Naive thymus-derived CD4-positive, alpha-beta T cell (primary cell): ENCODE measurements around the gene NEDD4L. TPM values are rescaled to one million over a fixed set of nuclear protein-coding genes. Genes with fewer than 3 reads are reported as not detected.

Experiments
- ATAC-seq: fragments of 150-1000 bp; cut with Tn5 transposase; 2 replicates; pipeline ENCODE4 v1.10.0; 2021; ENCODE audit warnings: mild to moderate bottlenecking, moderate library complexity
- CTCF ChIA-PET: fragments of 350-600 bp; sonication (Branson Sonifier 250); formaldehyde crosslinking; loops from one replicate; lab custom pipeline; 2021; ENCODE audit warnings: antibody characterized with exemption; lab: Charles Lee
- POLR2A ChIA-PET: fragments of 350-600 bp; sonication (Branson Sonifier 250); formaldehyde crosslinking; loops from one replicate; lab custom pipeline; 2021; ENCODE audit warnings: antibody characterized with exemption, inconsistent platforms; lab: Charles Lee
- DNase-seq, 9 donors: peaks; one replicate each; pipeline versions ENCODE4 v3.0.0 to v3.0.0-alpha.2; 2020 to 2022; ENCODE audit warnings: mixed read lengths in 1 of 9
- H3K27ac ChIP-seq: one replicate; pipeline ENCODE4 v1.7.0; 2013; ENCODE audit warnings: mild to moderate bottlenecking, low read depth, low read length, moderate library complexity
- H3K27me3 ChIP-seq, 2 donors: one replicate each; pipeline ENCODE4 v1.7.0; 2013; ENCODE audit warnings: low read length in 2 of 2, mild to moderate bottlenecking in 2 of 2, moderate library complexity in 2 of 2; ENCODE audit not compliant: control insufficient read depth in 2 of 2, insufficient read depth in 2 of 2
- H3K36me3 ChIP-seq, 3 experiments: 1 replicate in 2 of 3; 2 replicates in 1 of 3; pipeline ENCODE4 v1.7.0; 2013; ENCODE audit warnings: low read length in 3 of 3, mild to moderate bottlenecking in 3 of 3, moderate library complexity in 1 of 3; ENCODE audit not compliant: insufficient read depth in 3 of 3, control insufficient read depth in 2 of 3
- H3K4me1 ChIP-seq, 2 donors: one replicate each; pipeline ENCODE4 v1.7.0; 2013; ENCODE audit warnings: low read length in 2 of 2, mild to moderate bottlenecking in 2 of 2, moderate library complexity in 1 of 2; ENCODE audit not compliant: control insufficient read depth in 2 of 2, insufficient read depth in 2 of 2
- H3K4me3 ChIP-seq: 2 replicates; pipeline ENCODE4 v1.7.0; 2013; ENCODE audit warnings: mild to moderate bottlenecking, low read length
- H3K9me3 ChIP-seq, 3 experiments: 1 replicate in 2 of 3; 2 replicates in 1 of 3; pipeline ENCODE4 v1.7.0; 2013; ENCODE audit warnings: low read length in 3 of 3; ENCODE audit not compliant: control insufficient read depth in 2 of 3
- H3K27ac Mint-ChIP-seq, 9 donors: one replicate each; pipeline ENCODE4 v1.8.0; 2020 to 2022; ENCODE audit warnings: mixed read lengths in 9 of 9, mild to moderate bottlenecking in 8 of 9, moderate library complexity in 5 of 9, inconsistent platforms in 2 of 9
- H3K27me3 Mint-ChIP-seq, 5 donors: one replicate each; pipeline ENCODE4 v1.8.0; 2021 to 2022; ENCODE audit warnings: mixed read lengths in 5 of 5, mild to moderate bottlenecking in 1 of 5
- H3K36me3 Mint-ChIP-seq, 5 donors: one replicate each; pipeline ENCODE4 v1.8.0; 2020 to 2022; ENCODE audit warnings: mixed read lengths in 5 of 5, mild to moderate bottlenecking in 3 of 5, inconsistent platforms in 1 of 5
- H3K4me1 Mint-ChIP-seq, 7 donors: one replicate each; pipeline ENCODE4 v1.8.0; 2020 to 2022; ENCODE audit warnings: mixed read lengths in 7 of 7, mild to moderate bottlenecking in 3 of 7, inconsistent platforms in 1 of 7
- H3K4me3 Mint-ChIP-seq, 10 donors: one replicate each; pipeline ENCODE4 v1.8.0; 2020 to 2022; ENCODE audit warnings: mild to moderate bottlenecking in 10 of 10, mixed read lengths in 10 of 10, moderate library complexity in 6 of 10, inconsistent platforms in 2 of 10
- H3K9me3 Mint-ChIP-seq, 11 donors: one replicate each; pipeline ENCODE4 v1.8.0; 2020 to 2022; ENCODE audit warnings: mixed read lengths in 11 of 11, mild to moderate bottlenecking in 4 of 11, inconsistent platforms in 1 of 11, moderate library complexity in 1 of 11
- intact Hi-C, 2 donors: fragments of 100-400 bp; cut with micrococcal nuclease; formaldehyde crosslinking; loops; one replicate each; pipeline ENCODE4 v1.15.1; 2023
- polyA plus RNA-seq, 2 donors: library from polyadenylated mRNA; unstranded; fragments of 300-500 nt; fragmentation: Illumina TruSeq; gene quantifications; one replicate each; pipeline ENCODE4 v1.2.3, GENCODE V29; 2021
- total RNA-seq, 6 experiments: library from RNA in 5 of 6; stranded (reverse) in 5 of 6; gene quantifications; 1 replicate in 5 of 6; 2 replicates in 1 of 6; pipeline ENCODE4 v1.2.3 and lab custom pipeline; 2021 to 2026

Gene NEDD4L
- total and polyA plus RNA-seq, 7 experiments from 2014 or later, result 1.1 to 10.3 (median 4.2) TPM

DNA sequence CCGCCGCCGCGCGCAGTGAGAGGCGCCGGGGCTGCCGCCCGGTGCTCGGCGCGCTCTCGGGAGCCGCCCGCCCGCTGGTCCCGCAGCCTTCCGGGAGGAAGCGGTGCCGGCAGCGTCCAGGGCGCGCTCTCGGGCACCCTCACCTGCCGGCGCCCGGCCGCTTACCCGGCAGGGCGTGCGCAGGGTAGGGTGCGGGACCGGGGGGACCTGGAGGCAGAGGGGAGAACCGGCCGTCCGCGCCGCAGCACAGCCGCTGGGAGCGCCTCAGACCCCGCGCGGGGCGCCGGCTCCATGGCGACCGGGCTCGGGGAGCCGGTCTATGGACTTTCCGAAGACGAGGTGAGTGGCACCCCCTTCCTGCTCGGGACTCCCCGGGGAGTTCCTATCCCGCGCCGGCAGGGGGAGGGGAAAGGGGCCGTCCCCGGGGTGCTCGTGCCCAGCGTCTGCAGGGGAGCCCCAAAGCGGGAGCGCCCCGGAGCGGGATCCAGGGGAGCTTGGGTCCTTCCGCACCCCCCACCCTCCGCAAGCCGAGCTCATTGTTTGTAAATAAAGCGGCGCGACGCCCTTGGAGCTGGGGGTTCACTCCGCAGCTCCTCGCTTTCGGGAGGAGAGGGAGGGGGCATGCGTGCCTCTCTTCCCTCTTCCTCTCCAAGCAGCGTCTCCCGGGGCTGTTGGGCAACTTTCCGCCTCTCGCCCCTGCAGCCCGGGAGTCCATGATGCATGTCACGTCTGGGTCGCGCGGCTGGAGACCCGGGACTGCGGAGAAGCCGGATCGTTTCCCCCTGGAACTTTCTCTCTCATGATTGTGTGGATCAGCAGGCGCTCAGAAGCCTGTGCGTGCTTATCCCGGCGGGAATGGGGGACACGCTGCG is 580 bp downstream of the NEDD4L start:
- Mint-ChIP-seq H3K4me3 (peak overlapping the region; percentile 88 to 96 (median 93)), H3K9me3 (no peaks in the 10 kb centered on the region), H3K36me3 (no peaks in the 10 kb centered on the region), H3K27ac (peak overlapping the region in 5 of 9 donors; percentile 34 to 86 (median 55)), H3K4me1 (peaks cover 18 to 30% (median 25%) of the 10 kb centered on the region in 7 donors), H3K27me3 (peaks cover 0 to 51% (median 0%) of the 10 kb centered on the region in 5 donors)
- POLR2A ChIA-PET, result no interaction called here
- no peaks in the 10 kb centered on the region for H3K9me3 ChIP-seq
- intact Hi-C loops, result loop anchor here (1.0 to 10.0 kb wide), 7 partner anchors 87 to 1860 kb away; partner anchors contain the start of gene LMAN1 (in 1 of the 2)
- DNase-seq (peak; percentile 23 to 69 (median 38)), ATAC-seq (peak; percentile 30)
- peaks cover 0 to 8% of the 10 kb centered on the region in 2 donors for H3K4me1 ChIP-seq
- no peaks in the 10 kb centered on the region for H3K27me3 ChIP-seq
- H3K36me3 ChIP-seq, result peaks cover 0 to 3% (median 0%) of the 10 kb centered on the region in 3 experiments
- H3K4me3 ChIP-seq, result peak overlapping the region; percentile 69
- CTCF ChIA-PET, result interaction anchor here (0.7 to 1.0 kb wide), 2 partner anchors 77 to 137 kb away, joined by 4 to 5 read pairs; no protein-coding TSS in a partner anchor
- H3K27ac ChIP-seq, result peak overlapping the region; percentile 34

- Mint-ChIP-seq H3K4me1 (peaks cover 18 to 30% (median 25%) of the 10 kb centered on the region in 7 donors), H3K27me3 (peaks cover 0 to 51% (median 0%) of the 10 kb centered on the region in 5 donors), H3K4me3 (peak overlapping the region; percentile 88 to 96 (median 93)), H3K9me3 (no peaks in the 10 kb centered on the region), H3K27ac (peak overlapping the region in 6 of 9 donors; percentile 34 to 92 (median 69)), H3K36me3 (no peaks in the 10 kb centered on the region)
- Histone ChIP-seq H3K36me3 (peaks cover 0 to 3% (median 0%) of the 10 kb centered on the region in 3 experiments), H3K27me3 (no peaks in the 10 kb centered on the region), H3K9me3 (no peaks in the 10 kb centered on the region), H3K27ac (no peak overlapping the region), H3K4me3 (peak overlapping the region; percentile 69), H3K4me1 (peaks cover 0 to 8% of the 10 kb centered on the region in 2 donors)
- ChIA-PET CTCF (interaction anchor here (0.7 to 1.0 kb wide), 2 partner anchors 76 to 136 kb away, joined by 4 to 5 read pairs; no protein-coding TSS in a partner anchor), POLR2A (interaction anchor here (0.5 kb wide), 1 partner anchor 402 kb away, joined by 3 read pairs; no protein-coding TSS in a partner anchor)
- DNase-seq (peak; percentile 10 to 57 (median 25)), ATAC-seq (no peak)
- intact Hi-C loops, result loop anchor here in 1 of 2 donors (2.0 to 10.0 kb wide), 2 partner anchors 423 to 1859 kb away; no protein-coding TSS in a partner anchor
These were observed 1.4 kb downstream of the NEDD4L start for GRCh38 chr18:58045242-58046092.

GRCh38 chr18:58046093-58046793 is 2.2 kb downstream of the NEDD4L start:
- H3K27me3 ChIP-seq, result no peaks in the 10 kb centered on the region
- peaks cover 0 to 3% (median 0%) of the 10 kb centered on the region in 3 experiments for H3K36me3 ChIP-seq
- ATAC-seq (no peak), DNase-seq (no peak)
- CTCF ChIA-PET, result no interaction called here
- Mint-ChIP-seq H3K36me3 (no peaks in the 10 kb centered on the region), H3K27me3 (peaks cover 0 to 51% (median 0%) of the 10 kb centered on the region in 5 donors), H3K4me3 (peak overlapping the region; percentile 88 to 96 (median 93)), H3K27ac (peak overlapping the region in 1 of 9 donors; percentile 92), H3K9me3 (no peaks in the 10 kb centered on the region), H3K4me1 (peaks cover 18 to 30% (median 25%) of the 10 kb centered on the region in 7 donors)
- H3K9me3 ChIP-seq, result no peaks in the 10 kb centered on the region
- POLR2A ChIA-PET, result interaction anchor here (0.5 kb wide), 1 partner anchor 402 kb away, joined by 3 read pairs; no protein-coding TSS in a partner anchor
- no peak overlapping the region for H3K4me3 ChIP-seq
- intact Hi-C loops, result loop anchor here in 1 of 2 donors (10.0 kb wide), 1 partner anchor 1859 kb away; no protein-coding TSS in a partner anchor
- no peak overlapping the region for H3K27ac ChIP-seq
- peaks cover 0 to 8% of the 10 kb centered on the region in 2 donors for H3K4me1 ChIP-seq

- DNase-seq (no peak), ATAC-seq (no peak)
- Histone ChIP-seq H3K27ac (no peak overlapping the region), H3K27me3 (no peaks in the 10 kb centered on the region), H3K4me3 (no peak overlapping the region), H3K4me1 (peaks cover 0 to 8% of the 10 kb centered on the region in 2 donors), H3K36me3 (peaks cover 0 to 3% (median 0%) of the 10 kb centered on the region in 3 experiments), H3K9me3 (no peaks in the 10 kb centered on the region)
- Mint-ChIP-seq H3K4me3 (peak overlapping the region in 2 of 10 donors; percentile 13 to 90), H3K27me3 (peaks cover 0 to 48% (median 0%) of the 10 kb centered on the region in 5 donors), H3K9me3 (no peaks in the 10 kb centered on the region), H3K27ac (peak overlapping the region in 1 of 9 donors; percentile 8), H3K4me1 (peaks cover 14 to 29% (median 20%) of the 10 kb centered on the region in 7 donors), H3K36me3 (no peaks in the 10 kb centered on the region)
- ChIA-PET POLR2A (no interaction called here), CTCF (no interaction called here)
- intact Hi-C loops, result loop anchor here in 1 of 2 donors (10.0 kb wide), 1 partner anchor 1858 kb away; no protein-coding TSS in a partner anchor
These were observed 2.9 kb downstream of the NEDD4L start for GRCh38 chr18:58046794-58047555.

DNA sequence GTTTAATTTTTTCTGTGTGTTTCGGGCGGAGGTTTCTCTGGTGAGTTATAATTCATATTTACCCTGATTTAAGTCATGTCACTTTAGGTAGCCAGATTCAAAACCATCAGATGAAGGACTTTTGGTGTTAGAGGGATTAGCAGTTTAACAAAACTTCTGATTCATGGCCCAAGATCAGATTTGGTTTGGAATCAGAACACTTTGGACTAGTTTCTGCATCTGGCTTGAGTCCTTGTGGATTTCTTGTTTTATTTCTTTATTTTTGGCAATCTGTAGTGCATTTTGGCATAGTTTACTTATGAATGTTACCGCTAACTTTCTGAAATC is 3.5 kb downstream of the NEDD4L start:
- Histone ChIP-seq H3K27ac (no peak overlapping the region), H3K27me3 (no peaks in the 10 kb centered on the region), H3K36me3 (peaks cover 0 to 3% (median 0%) of the 10 kb centered on the region in 3 experiments), H3K9me3 (no peaks in the 10 kb centered on the region), H3K4me1 (peaks cover 0 to 8% of the 10 kb centered on the region in 2 donors), H3K4me3 (no peak overlapping the region)
- H3K27me3 Mint-ChIP-seq, result peaks cover 0 to 44% (median 0%) of the 10 kb centered on the region in 5 donors
- peaks cover 14 to 30% (median 20%) of the 10 kb centered on the region in 7 donors for H3K4me1 Mint-ChIP-seq
- no peak overlapping the region for H3K4me3 Mint-ChIP-seq
- CTCF ChIA-PET, result no interaction called here
- POLR2A ChIA-PET, result no interaction called here
- H3K27ac Mint-ChIP-seq, result peak overlapping the region in 1 of 9 donors; percentile 8
- ATAC-seq (no peak), DNase-seq (no peak)
- H3K9me3 Mint-ChIP-seq, result no peaks in the 10 kb centered on the region
- intact Hi-C loops, result loop anchor here in 1 of 2 donors (10.0 kb wide), 1 partner anchor 1857 kb away; no protein-coding TSS in a partner anchor
- no peaks in the 10 kb centered on the region for H3K36me3 Mint-ChIP-seq
